CD4-positive, alpha-beta T cell (primary cell): ENCODE measurements around the gene PPP1R9B. TPM values are rescaled to one million over a fixed set of nuclear protein-coding genes. Genes with fewer than 3 reads are reported as not detected.

Experiments
- ATAC-seq: fragments of 200-7000 bp; cut with Tn5 transposase; one replicate; pipeline ENCODE4 v1.10.0; 2022; ENCODE audit warnings: mild to moderate bottlenecking; ENCODE audit not compliant: poor library complexity
- CTCF ChIA-PET: fragments of 350-600 bp; sonication (Branson Sonifier 250); formaldehyde crosslinking; loops from one replicate; lab custom pipeline; 2021; ENCODE audit warnings: antibody characterized with exemption, inconsistent platforms; lab: Charles Lee
- POLR2A ChIA-PET: fragments of 350-600 bp; sonication (Branson Sonifier 250); formaldehyde crosslinking; loops from one replicate; lab custom pipeline; 2021; ENCODE audit warnings: antibody characterized with exemption, inconsistent platforms; lab: Charles Lee
- DNase-seq, 14 experiments: peaks; one replicate each; pipeline ENCODE4 v3.0.0-alpha.2; 2013 to 2020; ENCODE audit warnings: mixed read lengths in 2 of 14
- H3K27ac ChIP-seq, 2 donors: one replicate each; pipeline versions ENCODE4 v1.5.1 to v1.7.0; 2013; ENCODE audit warnings: low read length in 2 of 2, low read depth in 1 of 2, mild to moderate bottlenecking in 1 of 2
- H3K27me3 ChIP-seq, 2 experiments: 1 replicate in 1 of 2; 2 replicates in 1 of 2; pipeline versions ENCODE4 v1.6.1 to v1.7.0; 2013; ENCODE audit warnings: low read length in 2 of 2, control low read depth in 1 of 2, mild to moderate bottlenecking in 1 of 2, moderate library complexity in 1 of 2; ENCODE audit not compliant: insufficient read depth in 2 of 2, control insufficient read depth in 1 of 2
- H3K36me3 ChIP-seq: one replicate; pipeline ENCODE4 v1.6.1; 2013; ENCODE audit warnings: low read length, control low read depth; ENCODE audit not compliant: insufficient read depth
- H3K4me1 ChIP-seq: one replicate; pipeline ENCODE4 v1.6.1; 2013; ENCODE audit warnings: low read length, control low read depth; ENCODE audit not compliant: insufficient read depth
- H3K4me3 ChIP-seq: one replicate; pipeline ENCODE4 v1.5.1; 2013; ENCODE audit warnings: mild to moderate bottlenecking, low read length, moderate library complexity
- H3K9me3 ChIP-seq, 2 experiments: 1 replicate in 1 of 2; 2 replicates in 1 of 2; pipeline versions ENCODE4 v1.6.1 to v1.7.0; 2013; ENCODE audit warnings: low read length in 2 of 2, mild to moderate bottlenecking in 2 of 2, control low read depth in 1 of 2, moderate library complexity in 1 of 2; ENCODE audit not compliant: control insufficient read depth in 1 of 2, insufficient read depth in 1 of 2
- H3K27ac Mint-ChIP-seq: one replicate; pipeline ENCODE4 v1.8.0; 2020; ENCODE audit warnings: mixed read lengths
- H3K27me3 Mint-ChIP-seq: one replicate; pipeline ENCODE4 v1.8.0; 2021; ENCODE audit warnings: mixed read lengths
- H3K36me3 Mint-ChIP-seq: one replicate; pipeline ENCODE4 v1.8.0; 2021; ENCODE audit warnings: low read depth, mixed read lengths
- H3K4me1 Mint-ChIP-seq: one replicate; pipeline ENCODE4 v1.8.0; 2021; ENCODE audit warnings: low read depth, mixed read lengths
- H3K4me3 Mint-ChIP-seq: one replicate; pipeline ENCODE4 v1.8.0; 2020; ENCODE audit warnings: mild to moderate bottlenecking, mixed read lengths
- H3K9me3 Mint-ChIP-seq: one replicate; pipeline ENCODE4 v1.8.0; 2020; ENCODE audit warnings: mixed read lengths
- intact Hi-C, 2 experiments: fragments of 100-400 bp; cut with DNase I in 1 of 2; cut with micrococcal nuclease in 1 of 2; formaldehyde crosslinking; loops; one replicate each; pipeline versions ENCODE4 v1.15.1 to v1.9.0; 2023 to 2025; cut with DNase I, micrococcal nuclease
- total RNA-seq, 174 experiments: library from RNA in 2 of 174; stranded (reverse) in 2 of 174; gene quantifications; one replicate each; pipeline ENCODE4 v1.2.3 and lab custom pipeline; 2021 to 2026
- TF ChIP-seq, protein P1 (sequence below): fragments of 200-600 bp; IDR thresholded peaks from one replicate; pipeline ENCODE4 v1.8.0; 2022; ENCODE audit warnings: antibody characterized with exemption, mild to moderate bottlenecking

PPP1R9B gene
- total RNA-seq, 2 experiments from 2014 or later, result 53.4 to 55.7 TPM

DNA sequence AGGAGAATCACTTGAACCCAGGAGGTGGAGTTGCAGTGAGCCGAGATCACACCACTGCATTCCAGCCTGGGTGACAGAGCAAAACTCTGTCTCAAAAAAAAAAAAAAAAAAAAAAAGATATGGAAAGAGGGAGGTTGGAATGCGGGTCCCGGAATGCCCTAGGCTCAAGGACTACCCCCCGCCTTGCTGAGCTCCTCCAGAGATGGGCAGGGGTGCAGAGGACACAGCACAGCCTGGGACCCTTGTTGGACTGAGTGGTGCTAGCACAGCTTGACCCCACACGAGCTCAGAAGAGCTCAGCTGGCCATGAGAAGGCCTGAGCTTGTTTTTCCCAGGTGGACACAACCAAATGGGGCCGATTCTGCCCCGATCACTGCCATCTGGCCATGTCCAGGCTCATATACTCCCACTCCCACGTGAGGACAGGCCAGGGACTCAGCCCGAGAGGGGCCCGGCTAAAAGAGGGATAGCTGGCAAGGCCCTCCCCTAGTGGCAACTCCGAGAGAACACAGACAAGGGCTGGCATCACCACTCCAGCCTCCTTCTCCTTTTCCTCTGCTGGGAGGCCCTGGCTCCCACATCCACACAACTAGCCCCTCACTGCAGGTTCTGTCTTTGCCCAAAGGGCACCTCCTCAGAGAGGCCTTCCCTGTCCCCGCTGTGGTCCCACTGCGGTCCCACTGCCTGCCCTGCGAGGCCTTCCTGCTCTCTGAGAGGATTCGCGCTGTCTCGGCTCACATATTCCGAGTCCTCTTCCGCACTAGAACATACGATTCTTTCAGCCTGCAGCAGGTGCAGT lies 26.3 kb upstream of the PPP1R9B start:
- Histone ChIP-seq H3K27ac (no peak overlapping the region), H3K36me3 (no peaks in the 10 kb centered on the region), H3K4me1 (peaks cover 11% of the 10 kb centered on the region), H3K27me3 (no peaks in the 10 kb centered on the region), H3K4me3 (no peak overlapping the region), H3K9me3 (no peaks in the 10 kb centered on the region)
- Mint-ChIP-seq H3K36me3 (no peaks in the 10 kb centered on the region), H3K4me3 (no peak overlapping the region), H3K27me3 (no peaks in the 10 kb centered on the region), H3K27ac (no peak overlapping the region), H3K4me1 (peaks cover 11% of the 10 kb centered on the region), H3K9me3 (no peaks in the 10 kb centered on the region)
- TF ChIP-seq, protein P1, sequence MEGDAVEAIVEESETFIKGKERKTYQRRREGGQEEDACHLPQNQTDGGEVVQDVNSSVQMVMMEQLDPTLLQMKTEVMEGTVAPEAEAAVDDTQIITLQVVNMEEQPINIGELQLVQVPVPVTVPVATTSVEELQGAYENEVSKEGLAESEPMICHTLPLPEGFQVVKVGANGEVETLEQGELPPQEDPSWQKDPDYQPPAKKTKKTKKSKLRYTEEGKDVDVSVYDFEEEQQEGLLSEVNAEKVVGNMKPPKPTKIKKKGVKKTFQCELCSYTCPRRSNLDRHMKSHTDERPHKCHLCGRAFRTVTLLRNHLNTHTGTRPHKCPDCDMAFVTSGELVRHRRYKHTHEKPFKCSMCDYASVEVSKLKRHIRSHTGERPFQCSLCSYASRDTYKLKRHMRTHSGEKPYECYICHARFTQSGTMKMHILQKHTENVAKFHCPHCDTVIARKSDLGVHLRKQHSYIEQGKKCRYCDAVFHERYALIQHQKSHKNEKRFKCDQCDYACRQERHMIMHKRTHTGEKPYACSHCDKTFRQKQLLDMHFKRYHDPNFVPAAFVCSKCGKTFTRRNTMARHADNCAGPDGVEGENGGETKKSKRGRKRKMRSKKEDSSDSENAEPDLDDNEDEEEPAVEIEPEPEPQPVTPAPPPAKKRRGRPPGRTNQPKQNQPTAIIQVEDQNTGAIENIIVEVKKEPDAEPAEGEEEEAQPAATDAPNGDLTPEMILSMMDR, result no peak
- CTCF ChIA-PET, result interaction anchor here (1.7 to 2.2 kb wide), 2 partner anchors 21 to 60 kb away, joined by 5 to 6 read pairs; no protein-coding TSS in a partner anchor
- intact Hi-C loops, result loop anchor here in 1 of 2 experiments (5.0 kb wide), 1 partner anchor 34 kb away; no protein-coding TSS in a partner anchor
- no peak for DNase-seq
- POLR2A ChIA-PET, result interaction anchor here (1.0 to 1.1 kb wide), 2 partner anchors 15 to 25 kb away, joined by 3 read pairs; no protein-coding TSS in a partner anchor
- ATAC-seq, result no peak

GRCh38 chr17:50175035-50175807 lies 24.7 kb upstream of the PPP1R9B start:
- H3K4me1 Mint-ChIP-seq, result peaks cover 11% of the 10 kb centered on the region
- ChIA-PET CTCF (interaction anchor here (1.5 kb wide), 1 partner anchor 25 kb away, joined by 3 read pairs; no protein-coding TSS in a partner anchor), POLR2A (no interaction called here)
- TF ChIP-seq, protein P1, result no peak
- no peak for ATAC-seq
- Histone ChIP-seq H3K27ac (no peak overlapping the region), H3K4me1 (peaks cover 11% of the 10 kb centered on the region), H3K4me3 (no peak overlapping the region), H3K27me3 (no peaks in the 10 kb centered on the region), H3K9me3 (no peaks in the 10 kb centered on the region), H3K36me3 (no peaks in the 10 kb centered on the region)
- no peak overlapping the region for H3K4me3 Mint-ChIP-seq
- no peaks in the 10 kb centered on the region for H3K9me3 Mint-ChIP-seq
- intact Hi-C loops, result loop anchor here in 1 of 2 experiments (5.0 kb wide), 1 partner anchor 33 kb away; no protein-coding TSS in a partner anchor
- no peak overlapping the region for H3K27ac Mint-ChIP-seq
- H3K27me3 Mint-ChIP-seq, result no peaks in the 10 kb centered on the region
- no peaks in the 10 kb centered on the region for H3K36me3 Mint-ChIP-seq
- DNase-seq, result no peak

DNA sequence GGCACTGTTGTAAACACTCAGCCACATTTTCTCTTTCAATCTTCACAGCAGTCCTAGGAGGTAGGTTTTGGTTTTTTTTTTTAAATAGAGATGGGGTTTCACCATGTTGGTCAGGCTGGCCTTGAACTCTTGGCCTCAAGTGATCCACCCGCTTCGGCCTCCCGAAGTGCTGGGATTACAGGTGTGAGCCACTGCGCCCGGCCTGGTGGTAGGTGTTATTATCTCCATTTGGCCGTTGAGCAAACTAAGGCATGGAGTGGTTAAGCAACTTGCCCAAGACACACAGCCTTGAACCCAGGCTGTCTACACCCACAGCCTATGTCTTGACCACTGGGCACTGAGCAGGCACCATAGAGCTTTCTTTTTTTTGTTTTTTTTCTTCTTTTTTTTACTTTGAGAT lies 24.0 kb upstream of the PPP1R9B start:
- no peaks in the 10 kb centered on the region for H3K9me3 Mint-ChIP-seq
- H3K4me3 Mint-ChIP-seq, result no peak overlapping the region
- intact Hi-C loops, result no loop called here
- Histone ChIP-seq H3K4me3 (no peak overlapping the region), H3K27me3 (no peaks in the 10 kb centered on the region), H3K4me1 (peaks cover 13% of the 10 kb centered on the region), H3K27ac (no peak overlapping the region), H3K36me3 (no peaks in the 10 kb centered on the region), H3K9me3 (no peaks in the 10 kb centered on the region)
- DNase-seq (no peak), ATAC-seq (no peak)
- H3K27me3 Mint-ChIP-seq, result no peaks in the 10 kb centered on the region
- H3K4me1 Mint-ChIP-seq, result peaks cover 13% of the 10 kb centered on the region
- no peak overlapping the region for H3K27ac Mint-ChIP-seq
- no peaks in the 10 kb centered on the region for H3K36me3 Mint-ChIP-seq
- TF ChIP-seq, protein P1, result no peak
- POLR2A ChIA-PET, result no interaction called here
- CTCF ChIA-PET, result interaction anchor here (1.2 to 1.5 kb wide), 2 partner anchors 13 to 26 kb away, joined by 3 read pairs; no protein-coding TSS in a partner anchor
